Measurements from ENCODE around the gene POLR3B. TPM values are rescaled to one million over a fixed set of nuclear protein-coding genes. Genes with fewer than 3 reads are reported as not detected.

The POLR3B gene
- total and polyA plus RNA-seq, 2 of the 8 experiments (the other 6 are each of a cell fraction or from before 2014, with no cell fraction given): 5.0 to 13.2 TPM

DNA sequence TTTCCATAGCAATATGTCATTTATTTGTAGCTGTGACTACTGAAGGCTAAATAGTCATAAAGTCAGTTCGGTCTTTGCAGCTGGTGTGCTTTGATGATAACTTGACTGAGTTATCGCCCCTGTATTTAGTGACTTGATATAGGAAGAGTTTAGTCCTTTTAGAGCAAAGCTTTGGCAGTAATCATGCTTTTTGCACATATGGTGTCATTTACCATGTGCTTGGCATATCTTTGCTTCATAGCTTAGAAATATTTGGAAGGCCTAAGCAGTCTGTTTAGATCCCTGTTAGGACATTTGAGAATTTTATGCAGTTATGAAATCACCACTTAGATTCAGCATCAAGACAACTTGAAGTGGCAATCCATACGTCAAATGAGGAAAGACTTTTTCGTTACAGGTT lies 31.6 kb downstream of the POLR3B start (continued):
- TF ChIP-seq CHD7 (IDR thresholded peaks at IDR 0.05; ENCODE audit: insufficient replicate concordance, low read length) (no peak), BCL11A (IDR thresholded peaks at IDR 0.05; ENCODE audit: low read depth in 2 of 2, low read length in 2 of 2) (no peak), HDAC6 (IDR thresholded peaks at IDR 0.05; ENCODE audit: low read depth, low read length) (no peak), NRF1 (IDR thresholded peaks at IDR 0.05; ENCODE audit: low read depth, low read length) (no peak), SRF (IDR thresholded peaks at IDR 0.05; ENCODE audit: low read depth, low read length) (no peak), RAD21 (IDR thresholded peaks at IDR 0.05 in 1 of 2, conservative IDR thresholded peaks at IDR 0.05 in 1 of 2; ENCODE audit: low read depth in 2 of 2, low read length in 2 of 2) (no peak), CHD2 (IDR thresholded peaks at IDR 0.05; ENCODE audit: low read length) (no peak)
- TF ChIP-seq, protein P1, sequence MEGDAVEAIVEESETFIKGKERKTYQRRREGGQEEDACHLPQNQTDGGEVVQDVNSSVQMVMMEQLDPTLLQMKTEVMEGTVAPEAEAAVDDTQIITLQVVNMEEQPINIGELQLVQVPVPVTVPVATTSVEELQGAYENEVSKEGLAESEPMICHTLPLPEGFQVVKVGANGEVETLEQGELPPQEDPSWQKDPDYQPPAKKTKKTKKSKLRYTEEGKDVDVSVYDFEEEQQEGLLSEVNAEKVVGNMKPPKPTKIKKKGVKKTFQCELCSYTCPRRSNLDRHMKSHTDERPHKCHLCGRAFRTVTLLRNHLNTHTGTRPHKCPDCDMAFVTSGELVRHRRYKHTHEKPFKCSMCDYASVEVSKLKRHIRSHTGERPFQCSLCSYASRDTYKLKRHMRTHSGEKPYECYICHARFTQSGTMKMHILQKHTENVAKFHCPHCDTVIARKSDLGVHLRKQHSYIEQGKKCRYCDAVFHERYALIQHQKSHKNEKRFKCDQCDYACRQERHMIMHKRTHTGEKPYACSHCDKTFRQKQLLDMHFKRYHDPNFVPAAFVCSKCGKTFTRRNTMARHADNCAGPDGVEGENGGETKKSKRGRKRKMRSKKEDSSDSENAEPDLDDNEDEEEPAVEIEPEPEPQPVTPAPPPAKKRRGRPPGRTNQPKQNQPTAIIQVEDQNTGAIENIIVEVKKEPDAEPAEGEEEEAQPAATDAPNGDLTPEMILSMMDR (IDR thresholded peaks at IDR 0.05; ENCODE audit: control extremely low read depth in 1 of 3, insufficient read depth in 1 of 3, low read depth in 1 of 3, low read length in 3 of 3): no peak

Data from H1 (cell line).